ENCODE measurements around the gene CAMSAP3.

DNA sequence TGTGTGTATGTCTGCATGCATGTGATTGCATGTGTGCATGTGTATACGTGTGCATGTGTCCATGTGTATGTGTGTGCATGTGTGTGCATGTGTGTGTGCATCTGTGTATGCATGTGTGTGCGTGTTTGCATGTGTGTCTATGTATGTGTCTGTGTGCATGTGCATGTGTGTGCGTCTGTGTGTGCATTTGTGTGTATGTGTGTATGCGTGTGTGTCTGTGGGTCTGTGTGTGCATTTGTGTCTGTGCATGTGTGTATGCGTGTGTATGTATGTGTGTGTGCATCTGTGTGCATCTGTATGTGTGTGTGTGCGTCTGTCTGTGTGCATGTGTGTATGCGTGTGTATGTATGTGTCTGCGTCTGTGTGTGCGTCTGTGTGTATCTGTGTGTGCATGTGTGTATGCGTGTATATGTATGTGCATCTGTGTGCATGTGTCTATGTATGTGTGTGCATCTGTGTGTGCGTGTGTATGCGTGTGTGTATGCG, 44.2 kb downstream of the CAMSAP3 start:
- TF ChIP-seq, protein P1, sequence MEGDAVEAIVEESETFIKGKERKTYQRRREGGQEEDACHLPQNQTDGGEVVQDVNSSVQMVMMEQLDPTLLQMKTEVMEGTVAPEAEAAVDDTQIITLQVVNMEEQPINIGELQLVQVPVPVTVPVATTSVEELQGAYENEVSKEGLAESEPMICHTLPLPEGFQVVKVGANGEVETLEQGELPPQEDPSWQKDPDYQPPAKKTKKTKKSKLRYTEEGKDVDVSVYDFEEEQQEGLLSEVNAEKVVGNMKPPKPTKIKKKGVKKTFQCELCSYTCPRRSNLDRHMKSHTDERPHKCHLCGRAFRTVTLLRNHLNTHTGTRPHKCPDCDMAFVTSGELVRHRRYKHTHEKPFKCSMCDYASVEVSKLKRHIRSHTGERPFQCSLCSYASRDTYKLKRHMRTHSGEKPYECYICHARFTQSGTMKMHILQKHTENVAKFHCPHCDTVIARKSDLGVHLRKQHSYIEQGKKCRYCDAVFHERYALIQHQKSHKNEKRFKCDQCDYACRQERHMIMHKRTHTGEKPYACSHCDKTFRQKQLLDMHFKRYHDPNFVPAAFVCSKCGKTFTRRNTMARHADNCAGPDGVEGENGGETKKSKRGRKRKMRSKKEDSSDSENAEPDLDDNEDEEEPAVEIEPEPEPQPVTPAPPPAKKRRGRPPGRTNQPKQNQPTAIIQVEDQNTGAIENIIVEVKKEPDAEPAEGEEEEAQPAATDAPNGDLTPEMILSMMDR (IDR thresholded peaks at IDR 0.05) = no peak
- TF ChIP-seq EP300 (IDR thresholded peaks at IDR 0.05) (no peak), POLR2A (IDR thresholded peaks at IDR 0.05; ENCODE audit: low read depth) (no peak)

Data from esophagus muscularis mucosa (tissue), 4 donors.